HEK293 (cell line): ENCODE results near the gene TCP11.

ENCODE experiments used
- CTCF ChIA-PET: fragments of 350-600 bp; formaldehyde crosslinking; extraction: SDS; loops from one replicate; lab custom pipeline; 2021; ENCODE audit warnings: antibody characterized with exemption; lab: Yijun Ruan, JAX
- POLR2A ChIA-PET: fragments of 300-600 bp; formaldehyde crosslinking; extraction: SDS; loops from one replicate; lab custom pipeline; 2020; ENCODE audit warnings: antibody characterized with exemption, inconsistent platforms; lab: Yijun Ruan, JAX
- H3K27ac ChIP-seq: fragments of 200-500 bp; sonication (Bioruptor generic); 2 replicates; pipeline ENCODE4 v1.5.1; 2014; ENCODE audit warnings: low read depth, low read length, control low read depth, inconsistent platforms; ENCODE audit errors: extremely low read depth
- H3K36me3 ChIP-seq, 2 experiments: fragments of 200-500 bp in 1 of 2; sonication (Bioruptor generic) in 1 of 2; 1 replicate in 1 of 2; 2 replicates in 1 of 2; pipeline ENCODE4 v1.5.1; 2014 to 2017; ENCODE audit warnings: inconsistent platforms in 2 of 2, low read length in 2 of 2; ENCODE audit not compliant: control insufficient read depth in 2 of 2, insufficient read depth in 1 of 2
- H3K4me1 ChIP-seq: fragments of 200-500 bp; sonication (Bioruptor generic); 2 replicates; pipeline ENCODE4 v1.5.1; 2014; ENCODE audit warnings: mild to moderate bottlenecking, low read length, inconsistent platforms; ENCODE audit not compliant: control insufficient read depth, insufficient read depth
- H3K4me3 ChIP-seq: 2 replicates; pipeline ENCODE4 v1.5.1; 2011; ENCODE audit warnings: low read depth, mild to moderate bottlenecking, control low read depth, low read length, moderate library complexity
- H3K9me3 ChIP-seq: fragments of 200-500 bp; sonication (Bioruptor generic); 2 replicates; pipeline ENCODE4 v1.5.1; 2014; ENCODE audit warnings: low read depth, low read length, inconsistent platforms; ENCODE audit not compliant: control insufficient read depth, insufficient read depth
- ELK4 ChIP-seq: IDR thresholded peaks from 2 replicates; pipeline ENCODE4 v1.6.1; 2011; ENCODE audit warnings: mild to moderate bottlenecking, low read depth, low read length, borderline replicate concordance
- GLI2 ChIP-seq: fragments of 450-650 bp; formaldehyde crosslinking; IDR thresholded peaks from 2 replicates; pipeline ENCODE4; 2017; ENCODE audit warnings: missing biosample characterization, missing genetic modification characterization, low read depth, borderline replicate concordance
- MEIS1 ChIP-seq: sonication (generic); formaldehyde crosslinking; IDR thresholded peaks from 2 replicates; pipeline ENCODE4 v1.8.1; 2022; ENCODE audit warnings: missing genetic modification reagents, mild to moderate bottlenecking, borderline replicate concordance
- SETDB1 ChIP-seq: IDR thresholded peaks from one replicate; pipeline ENCODE4 v1.6.1; 2017; ENCODE audit warnings: mild to moderate bottlenecking, low read length, moderate library complexity, mixed read lengths; ENCODE audit not compliant: insufficient read length
- WT1 ChIP-seq: fragments of 450-650 bp; formaldehyde crosslinking; IDR thresholded peaks from 2 replicates; pipeline ENCODE4 v1.5.1; 2016; ENCODE audit warnings: missing biosample characterization, missing genetic modification characterization
- ZBTB10 ChIP-seq: fragments of 450-650 bp; formaldehyde crosslinking; IDR thresholded peaks from 2 replicates; pipeline ENCODE4 v1.5.1; 2016; ENCODE audit warnings: missing biosample characterization, missing genetic modification characterization
- ZBTB11 ChIP-seq: fragments of 450-650 bp; formaldehyde crosslinking; conservative IDR thresholded peaks from 2 replicates; pipeline ENCODE4 v1.5.1; 2016; ENCODE audit warnings: low read depth, missing biosample characterization, missing genetic modification characterization
- ZBTB48 ChIP-seq: fragments of 450-650 bp; formaldehyde crosslinking; IDR thresholded peaks from 2 replicates; pipeline ENCODE4 v1.5.1; 2016; ENCODE audit warnings: missing biosample characterization, missing genetic modification characterization
- ZBTB7A ChIP-seq: fragments of 450-650 bp; formaldehyde crosslinking; IDR thresholded peaks from 2 replicates; pipeline ENCODE4 v1.5.1; 2016; ENCODE audit warnings: low read depth, missing biosample characterization, missing genetic modification characterization
- ZNF391 ChIP-seq: fragments of 450-650 bp; formaldehyde crosslinking; IDR thresholded peaks from 2 replicates; pipeline ENCODE4 v1.5.1; 2016; ENCODE audit warnings: low read depth, missing biosample characterization, missing genetic modification characterization, borderline replicate concordance
- ZNF488 ChIP-seq: fragments of 450-650 bp; formaldehyde crosslinking; IDR thresholded peaks from 2 replicates; pipeline ENCODE4 v1.5.1; 2016; ENCODE audit warnings: missing biosample characterization, missing genetic modification characterization
- ZNF513 ChIP-seq: fragments of 450-650 bp; IDR thresholded peaks from 2 replicates; pipeline ENCODE4 v1.5.1; 2018; ENCODE audit warnings: missing biosample characterization, missing genetic modification characterization
- ZNF514 ChIP-seq: fragments of 450-650 bp; formaldehyde crosslinking; IDR thresholded peaks from 2 replicates; pipeline ENCODE4 v1.5.1; 2016; ENCODE audit warnings: missing biosample characterization, missing genetic modification characterization
- ZNF518A ChIP-seq: fragments of 450-650 bp; formaldehyde crosslinking; conservative IDR thresholded peaks from 2 replicates; pipeline ENCODE4 v1.5.1; 2016; ENCODE audit warnings: low read depth, missing biosample characterization, missing genetic modification characterization
- ZNF529 ChIP-seq: fragments of 450-650 bp; formaldehyde crosslinking; IDR thresholded peaks from 2 replicates; pipeline ENCODE4 v1.5.1; 2017; ENCODE audit warnings: missing genetic modification characterization, missing biosample characterization; ENCODE audit not compliant: insufficient replicate concordance
- ZNF621 ChIP-seq: fragments of 450-650 bp; formaldehyde crosslinking; IDR thresholded peaks from 2 replicates; pipeline ENCODE4 v1.5.1; 2017; ENCODE audit warnings: missing biosample characterization, missing genetic modification characterization
- ZNF677 ChIP-seq: fragments of 450-650 bp; IDR thresholded peaks from 2 replicates; pipeline ENCODE4 v1.5.0; 2018; ENCODE audit warnings: missing biosample characterization, mild to moderate bottlenecking, missing genetic modification characterization, moderate library complexity
- ZNF785 ChIP-seq: fragments of 450-650 bp; formaldehyde crosslinking; IDR thresholded peaks from 2 replicates; pipeline ENCODE4 v1.5.1; 2016; ENCODE audit warnings: missing biosample characterization, missing genetic modification characterization
- ZNF837 ChIP-seq: fragments of 450-650 bp; formaldehyde crosslinking; IDR thresholded peaks from 2 replicates; pipeline ENCODE4 v1.5.1; 2016; ENCODE audit warnings: missing biosample characterization, missing genetic modification characterization

TCP11 gene

GRCh38 chr6:35070111-35070510 is 71.0 kb downstream of the TCP11 start:
- Histone ChIP-seq H3K27ac (no peak overlapping the region), H3K36me3 (peaks cover 0 to 27% of the 10 kb centered on the region in 2 experiments; a peak in 2 of 3 replicates), H3K9me3 (no peaks in the 10 kb centered on the region), H3K4me1 (no peaks in the 10 kb centered on the region), H3K4me3 (no peak overlapping the region)
- no peak for TF ChIP-seq ZBTB48 (tag by site-specific recombination)
- TF ChIP-seq ZBTB11 (tag by site-specific recombination) = no peak
- no peak for TF ChIP-seq ZNF621
- TF ChIP-seq ZNF391 (tag by site-specific recombination) = no peak
- TF ChIP-seq ELK4 = no peak
- TF ChIP-seq ZBTB10 = no peak
- no peak for TF ChIP-seq ZNF518A
- no peak for TF ChIP-seq ZNF513 (tag by site-specific recombination)
- no peak for TF ChIP-seq ZNF529 (tag by site-specific recombination)
- TF ChIP-seq MEIS1 (CRISPR knock-in tag) = no peak
- TF ChIP-seq ZNF677 = no peak
- no peak for TF ChIP-seq ZNF837 (tag by site-specific recombination)
- no peak for TF ChIP-seq ZBTB7A (tag by site-specific recombination)
- no peak for TF ChIP-seq WT1 (tag by site-specific recombination)
- no peak for TF ChIP-seq SETDB1
- no peak for TF ChIP-seq GLI2
- no peak for TF ChIP-seq ZNF488
- TF ChIP-seq ZNF785 (tag by site-specific recombination) = no peak
- TF ChIP-seq ZNF514 (tag by site-specific recombination) = no peak
- ChIA-PET CTCF (no interaction called here), POLR2A (interaction anchor here (0.7 kb wide), 1 partner anchor 54 kb away, joined by 6 read pairs; no protein-coding TSS in a partner anchor)
